Stimulated activated CD8-positive, alpha-beta memory T cell treated with anti-CD3 and anti-CD28 coated beads, Interleukin-4, amount 100 ng/mL, for 1 hour (primary cell): ENCODE measurements around the gene PKLR.
"Not testable (repeated sequence)": the region's sequence is repeated elsewhere in the genome, so short reads cannot be mapped to it uniquely, and the experiment has no call there.

Experiments used
- DNase-seq, 2 donors: peaks; one replicate each; pipeline ENCODE4 v3.0.0-alpha.2; 2020; ENCODE audit warnings: low read depth in 2 of 2, low spot score in 1 of 2

PKLR gene

GRCh38 chr1:155256058-155256852 is 45.0 kb downstream of the PKLR start:
- no peak for DNase-seq

DNA sequence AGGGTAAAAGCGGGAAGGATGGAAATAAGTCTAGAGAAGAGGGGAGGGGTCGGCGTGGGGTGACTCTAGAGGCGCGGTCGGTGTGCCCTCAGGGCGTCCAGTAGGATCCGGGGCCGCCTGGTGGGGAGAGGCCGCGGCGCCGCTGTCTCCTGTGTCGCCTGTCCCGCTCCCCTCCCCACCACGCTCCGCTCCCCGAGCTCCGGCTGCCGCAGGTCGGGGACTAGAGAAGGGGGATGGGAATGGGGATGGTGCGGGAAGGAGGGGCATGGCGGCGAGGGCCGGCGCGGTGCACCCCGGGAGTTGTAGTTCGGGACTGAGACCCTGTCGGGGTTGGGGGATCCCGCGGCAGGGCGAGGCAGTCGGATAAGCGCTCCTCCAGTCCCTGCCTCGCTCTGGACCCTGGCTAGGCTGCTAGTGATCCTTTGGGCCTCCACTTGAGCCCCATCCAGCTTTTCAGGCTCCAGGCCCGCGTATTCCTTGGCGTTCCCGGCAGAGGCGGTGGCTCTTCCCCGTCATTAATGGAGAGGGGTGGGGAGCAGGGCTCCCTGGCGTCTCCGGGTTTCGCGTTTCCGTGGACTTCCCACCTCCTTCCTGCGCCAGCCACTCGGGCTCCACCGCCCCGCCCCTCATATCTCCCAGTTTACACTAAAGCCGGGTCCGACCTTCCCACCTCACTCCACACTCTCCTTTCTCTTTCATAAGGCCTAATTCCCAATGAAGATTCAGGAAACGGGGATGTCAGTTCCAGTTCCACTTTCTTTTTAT is 45.8 kb downstream of the PKLR start, which contains the start of gene ENTREP3:
Gene ENTREP3 (minus strand): TSS at position 241 of the 765 bp plus-strand sequence. CDS start 606 bp downstream, outside the sequence.
- DNase-seq: peak in 1 of 2 donors; percentile 42

- no peak for DNase-seq
Observed at GRCh38 chr1:155254714-155255242, 46.5 kb downstream of the PKLR start.

DNA sequence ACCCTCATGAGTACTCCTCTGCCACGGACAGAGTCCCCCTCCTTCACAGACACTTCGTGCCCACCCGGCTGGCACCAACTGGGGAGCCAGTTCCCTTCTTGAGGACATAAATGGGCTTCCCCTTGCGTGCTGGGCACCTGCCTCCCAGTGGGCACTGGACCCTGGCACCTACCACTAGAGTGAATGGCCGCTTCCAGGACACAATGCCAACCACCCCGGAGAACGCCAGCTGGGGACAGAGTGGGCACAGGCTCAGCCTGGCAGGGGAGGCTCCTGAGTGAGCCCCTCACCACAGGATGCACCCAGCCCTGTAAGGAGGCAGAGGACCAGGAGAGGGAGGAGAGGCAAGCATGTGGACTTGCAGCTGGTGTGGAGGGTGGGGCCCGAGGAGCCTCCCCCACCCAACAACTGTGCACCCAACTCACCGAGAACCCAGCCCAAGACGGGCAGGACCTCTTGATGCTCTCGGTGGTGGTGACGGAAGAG is 47.0 kb downstream of the PKLR start:
- no peak for DNase-seq

GRCh38 chr1:155253797-155254196 is 47.4 kb downstream of the PKLR start:
- DNase-seq: no peak

GRCh38 chr1:155253208-155253607 is 48.0 kb downstream of the PKLR start:
- no peak for DNase-seq

- DNase-seq: no peak
Observed at GRCh38 chr1:155251566-155251965, 49.7 kb downstream of the PKLR start.

DNA sequence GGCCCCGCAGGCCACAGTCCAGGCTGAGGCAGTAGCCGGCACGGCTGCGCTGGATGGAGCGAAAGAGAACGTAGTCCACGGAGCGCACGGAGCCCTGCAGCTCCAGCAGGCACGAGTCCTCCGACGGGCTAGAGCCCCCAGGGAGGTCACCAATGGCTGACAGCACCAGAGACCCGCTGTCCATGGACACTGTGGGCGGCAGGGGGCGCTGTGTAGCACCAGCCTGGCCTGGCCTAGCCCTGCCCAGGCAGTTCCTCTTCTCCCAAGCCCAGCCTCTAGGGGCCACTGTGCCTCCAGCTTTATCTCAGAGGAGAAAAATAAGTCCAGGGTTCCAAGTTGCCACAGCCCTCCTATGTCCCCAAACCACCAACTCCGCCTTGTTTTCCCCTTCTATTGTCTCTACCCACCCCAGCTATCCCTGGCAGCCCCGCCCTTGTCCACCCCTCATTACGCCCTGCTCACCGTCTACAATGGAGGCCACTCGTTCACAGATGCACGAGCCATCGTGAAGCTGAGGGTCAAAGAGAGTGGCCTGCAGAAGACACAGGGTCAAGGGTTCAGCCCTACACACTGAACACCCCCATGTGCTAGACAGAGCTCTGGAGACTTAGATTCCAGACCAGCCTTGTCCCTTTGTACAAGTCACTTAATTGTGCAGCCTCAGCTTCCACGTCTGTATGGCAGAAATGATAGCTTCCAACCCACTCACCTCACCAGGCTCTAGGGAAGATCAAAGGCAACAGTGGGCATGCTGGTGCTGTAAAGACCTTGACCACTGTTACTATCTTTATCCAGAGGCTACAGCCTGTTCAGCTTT is 50.4 kb downstream of the PKLR start:
- DNase-seq: peak; percentile 95 to 98

DNA sequence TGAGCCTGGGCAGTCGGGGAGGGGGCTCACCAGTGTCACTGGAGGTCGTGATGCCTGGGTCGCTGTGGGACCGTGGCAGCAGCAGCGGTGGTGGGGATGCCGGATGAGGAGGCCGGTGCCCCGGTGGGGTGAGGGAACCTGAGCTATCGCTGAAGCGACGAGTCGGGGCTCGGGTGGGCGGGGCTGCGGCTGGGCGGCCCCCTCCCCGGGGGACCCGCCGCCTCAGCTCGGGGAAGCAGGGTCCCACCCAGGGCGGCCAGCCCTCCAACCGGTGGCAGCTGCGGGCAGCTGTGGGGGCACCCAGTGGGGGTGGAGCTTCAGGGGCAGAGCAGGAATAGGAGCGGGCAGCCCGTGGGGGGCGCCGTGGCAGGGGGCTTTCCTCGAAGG is 51.0 kb downstream of the PKLR start:
- DNase-seq: no peak

- no peak for DNase-seq
Observed at GRCh38 chr1:155247667-155248553, 53.3 kb downstream of the PKLR start.

GRCh38 chr1:155246796-155247195 is 54.4 kb downstream of the PKLR start:
- not testable (repeated sequence) for DNase-seq

GRCh38 chr1:155245163-155245524 is 56.1 kb downstream of the PKLR start:
- no peak for DNase-seq

GRCh38 chr1:155244368-155245162 is 56.7 kb downstream of the PKLR start:
- peak; percentile 79 to 88 for DNase-seq

DNA sequence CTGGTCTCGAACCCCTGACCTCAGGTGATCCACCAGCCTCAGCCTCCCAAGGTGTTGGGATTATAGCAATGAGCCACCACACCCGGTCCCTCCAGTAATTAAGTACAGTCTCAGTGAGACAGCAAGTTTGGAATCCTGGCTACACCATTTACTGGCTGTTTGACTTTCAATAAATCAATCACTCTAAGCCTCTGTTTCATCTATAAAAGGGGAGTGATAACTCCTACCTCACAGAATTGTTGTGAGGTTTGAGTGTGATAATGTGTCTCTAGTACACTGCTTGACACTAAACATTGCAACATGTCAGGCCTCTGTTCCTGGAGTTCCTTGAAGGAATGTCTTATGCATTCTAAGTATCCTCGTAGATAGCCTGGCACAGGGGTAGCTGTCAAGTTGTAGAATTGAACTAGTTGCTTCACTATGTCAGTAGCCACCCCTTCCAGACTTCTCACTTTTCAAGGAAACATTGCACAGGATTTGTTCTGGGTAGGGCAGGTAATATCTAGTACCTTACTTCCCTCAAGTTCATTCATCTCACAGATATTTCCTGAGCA is 58.4 kb downstream of the PKLR start:
- DNase-seq: no peak

DNA sequence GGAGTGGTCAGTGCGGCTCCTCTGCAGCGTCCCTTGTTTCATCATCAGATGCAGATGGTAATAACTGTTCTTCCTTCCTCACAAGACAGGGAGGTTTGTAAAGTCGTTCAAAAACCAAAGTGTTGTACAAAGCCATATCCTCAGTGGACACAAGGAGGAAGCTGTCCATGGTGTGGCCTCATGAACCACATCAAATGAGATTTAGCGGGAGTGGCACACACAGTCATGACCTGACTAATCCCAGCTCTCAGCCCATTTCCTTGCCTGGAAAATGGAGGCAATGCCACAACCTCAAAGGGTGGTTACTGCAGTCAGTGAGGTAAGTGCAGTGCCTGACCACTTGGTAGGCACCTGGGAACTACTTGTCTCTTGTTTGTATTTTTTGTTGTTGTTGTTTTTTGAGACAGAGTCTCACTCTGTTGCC is 59.4 kb downstream of the PKLR start:
- DNase-seq: no peak

DNA sequence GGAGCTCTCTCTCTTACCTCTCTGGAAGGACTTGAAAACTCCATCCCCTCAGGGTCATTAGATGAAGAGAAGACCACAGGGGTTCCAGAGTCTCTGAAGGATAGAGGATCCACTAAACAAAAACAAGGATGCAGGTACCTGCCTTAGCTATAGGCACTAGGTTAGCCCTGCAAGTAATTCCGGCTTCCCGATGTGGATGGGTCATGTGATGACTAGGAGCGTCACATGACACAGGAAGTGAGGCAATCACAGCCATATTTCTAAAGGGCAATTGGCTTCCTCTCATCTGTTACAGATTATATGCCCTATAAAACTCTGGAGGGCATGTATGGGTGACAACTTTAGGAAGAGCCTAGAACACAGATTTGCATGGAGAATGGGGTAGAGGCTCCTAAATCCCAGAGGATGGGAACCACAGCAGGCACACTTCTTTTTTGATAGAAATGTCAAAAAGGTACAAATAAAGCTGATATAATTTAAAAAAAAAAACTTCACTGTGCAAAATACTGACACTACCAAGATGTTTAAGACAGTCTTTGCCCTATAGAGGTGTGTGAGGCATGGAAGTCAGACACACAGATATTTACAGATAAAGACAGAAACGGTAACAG is 60.1 kb downstream of the PKLR start:
- DNase-seq: peak in 1 of 2 donors; percentile 49
